ENCODE results near the gene RBMS2. TPM values are rescaled to one million over a fixed set of nuclear protein-coding genes. Genes with fewer than 3 reads are reported as not detected.

Gene RBMS2
- total and polyA plus RNA-seq, 10 of the 15 experiments (the other 5 are each of a cell fraction or from before 2014, with no cell fraction given) = 0.56 to 7.1 (median 2.4) TPM

GRCh38 chr12:56645201-56645716 is 123.6 kb downstream of the RBMS2 start:
- under 1% methylated on average over 29 of the region's 29 CpGs for WGBS (ENCODE audit: insufficient coverage, insufficient replicate concordance, low lambda C conversion rate, missing lambda C conversion rate)
- intact Hi-C loops (cut with micrococcal nuclease; ENCODE audit: unreplicated experiment) = loop anchor here (10.0 kb wide), 1 partner anchor 520 kb away; the partner anchor contains the start of gene ESYT1
- ChIA-PET SMC1A (ENCODE audit: uncharacterized antibody, unreplicated experiment) (interaction anchor here (1.5 to 4.4 kb wide), 5 partner anchors 11 to 39 kb away, joined by 4 to 43 read pairs (median 12); partner anchors contain the start of gene BAZ2A), RAD21 (ENCODE audit: unreplicated experiment) (interaction anchor here (1.0 to 3.0 kb wide), 6 partner anchors 8 to 78 kb away, joined by 3 to 15 read pairs (median 10); partner anchors contain the start of genes BAZ2A and PTGES3), CTCF (interaction anchor here (0.6 to 2.7 kb wide), 9 partner anchors 9 to 467 kb away, joined by 3 to 23 read pairs (median 3); partner anchors contain the start of gene STAT6), POLR2A (interaction anchor here (0.5 to 4.1 kb wide), 14 partner anchors 10 to 527 kb away, joined by 3 to 57 read pairs (median 6); partner anchors contain the start of genes NACA, PTGES3, STAT2 and ZC3H10)
- no peaks in the 10 kb centered on the region for H4K20me1 ChIP-seq (ENCODE audit: control insufficient read depth, insufficient read depth)
- H3K4me3 ChIP-seq = peak overlapping the region; percentile 94
- H3K79me2 ChIP-seq (ENCODE audit: control insufficient read depth, insufficient read depth, low read length) = peaks cover 51% of the 10 kb centered on the region
- no peak for TF ChIP-seq USF1 (IDR thresholded peaks at IDR 0.05; ENCODE audit: borderline replicate concordance, extremely low read length, insufficient read depth, low read depth, low read length)
- 0 out of 2 replicates have a peak, but pooled peaks have one; percentile 83 for TF ChIP-seq WRNIP1 (IDR thresholded peaks at IDR 0.05; ENCODE audit: borderline replicate concordance, low read depth, low read length)
- TF ChIP-seq MAX (IDR thresholded peaks at IDR 0.05; ENCODE audit: low read depth, low read length) = no peak
- TF ChIP-seq CREB1 (IDR thresholded peaks at IDR 0.05; ENCODE audit: low read depth) = peak; percentile 32; the same call in 1 of the 2 replicates
- peak; percentile 45; the same call in 1 of the 2 replicates for TF ChIP-seq SIN3A (IDR thresholded peaks at IDR 0.05; ENCODE audit: low read depth, low read length)
- TF ChIP-seq, protein P1, sequence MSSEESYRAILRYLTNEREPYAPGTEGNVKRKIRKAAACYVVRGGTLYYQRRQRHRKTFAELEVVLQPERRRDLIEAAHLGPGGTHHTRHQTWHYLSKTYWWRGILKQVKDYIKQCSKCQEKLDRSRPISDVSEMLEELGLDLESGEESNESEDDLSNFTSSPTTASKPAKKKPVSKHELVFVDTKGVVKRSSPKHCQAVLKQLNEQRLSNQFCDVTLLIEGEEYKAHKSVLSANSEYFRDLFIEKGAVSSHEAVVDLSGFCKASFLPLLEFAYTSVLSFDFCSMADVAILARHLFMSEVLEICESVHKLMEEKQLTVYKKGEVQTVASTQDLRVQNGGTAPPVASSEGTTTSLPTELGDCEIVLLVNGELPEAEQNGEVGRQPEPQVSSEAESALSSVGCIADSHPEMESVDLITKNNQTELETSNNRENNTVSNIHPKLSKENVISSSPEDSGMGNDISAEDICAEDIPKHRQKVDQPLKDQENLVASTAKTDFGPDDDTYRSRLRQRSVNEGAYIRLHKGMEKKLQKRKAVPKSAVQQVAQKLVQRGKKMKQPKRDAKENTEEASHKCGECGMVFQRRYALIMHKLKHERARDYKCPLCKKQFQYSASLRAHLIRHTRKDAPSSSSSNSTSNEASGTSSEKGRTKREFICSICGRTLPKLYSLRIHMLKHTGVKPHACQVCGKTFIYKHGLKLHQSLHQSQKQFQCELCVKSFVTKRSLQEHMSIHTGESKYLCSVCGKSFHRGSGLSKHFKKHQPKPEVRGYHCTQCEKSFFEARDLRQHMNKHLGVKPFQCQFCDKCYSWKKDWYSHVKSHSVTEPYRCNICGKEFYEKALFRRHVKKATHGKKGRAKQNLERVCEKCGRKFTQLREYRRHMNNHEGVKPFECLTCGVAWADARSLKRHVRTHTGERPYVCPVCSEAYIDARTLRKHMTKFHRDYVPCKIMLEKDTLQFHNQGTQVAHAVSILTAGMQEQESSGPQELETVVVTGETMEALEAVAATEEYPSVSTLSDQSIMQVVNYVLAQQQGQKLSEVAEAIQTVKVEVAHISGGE (CRISPR knock-in tag; IDR thresholded peaks at IDR 0.05) = no peak
- TF ChIP-seq IRF4 (IDR thresholded peaks at IDR 0.05; ENCODE audit: low read depth, low read length) = 0 out of 2 replicates have a peak, but pooled peaks have one; percentile 13
- TF ChIP-seq BACH1 (IDR thresholded peaks at IDR 0.05; ENCODE audit: borderline replicate concordance) = peak; percentile 15; the same call in 1 of the 2 replicates
- TF ChIP-seq, protein P2, sequence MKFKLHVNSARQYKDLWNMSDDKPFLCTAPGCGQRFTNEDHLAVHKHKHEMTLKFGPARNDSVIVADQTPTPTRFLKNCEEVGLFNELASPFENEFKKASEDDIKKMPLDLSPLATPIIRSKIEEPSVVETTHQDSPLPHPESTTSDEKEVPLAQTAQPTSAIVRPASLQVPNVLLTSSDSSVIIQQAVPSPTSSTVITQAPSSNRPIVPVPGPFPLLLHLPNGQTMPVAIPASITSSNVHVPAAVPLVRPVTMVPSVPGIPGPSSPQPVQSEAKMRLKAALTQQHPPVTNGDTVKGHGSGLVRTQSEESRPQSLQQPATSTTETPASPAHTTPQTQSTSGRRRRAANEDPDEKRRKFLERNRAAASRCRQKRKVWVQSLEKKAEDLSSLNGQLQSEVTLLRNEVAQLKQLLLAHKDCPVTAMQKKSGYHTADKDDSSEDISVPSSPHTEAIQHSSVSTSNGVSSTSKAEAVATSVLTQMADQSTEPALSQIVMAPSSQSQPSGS (IDR thresholded peaks at IDR 0.05; ENCODE audit: low read length) = no peak
- peak overlapping the region; percentile 90 for H3K4me2 ChIP-seq (ENCODE audit: control insufficient read depth, insufficient read depth)
- no peak overlapping the region for H2AFZ ChIP-seq (ENCODE audit: control insufficient read depth, low read depth, low read length)
- H3K27ac ChIP-seq (ENCODE audit: control insufficient read depth, insufficient read depth) = peak overlapping the region; percentile 89
- peaks cover 10 to 23% of the 10 kb centered on the region in 2 experiments for H3K36me3 ChIP-seq (ENCODE audit: control insufficient read depth in 2 of 2, insufficient read depth in 2 of 2, low read length in 1 of 2)
- DNase-seq (ENCODE audit: low read depth, low spot score) = no peak
- no peaks in the 10 kb centered on the region for H3K9me3 ChIP-seq (replicated peaks; ENCODE audit: control insufficient read depth, insufficient read depth, low read length)
- no peaks in the 10 kb centered on the region for H3K27me3 ChIP-seq (replicated peaks in 1 of 2; ENCODE audit: control insufficient read depth in 2 of 2, insufficient read depth in 2 of 2, low read length in 1 of 2)
- BruUV-seq (replicated peaks) = TSS peak; percentile 74
- H3K4me1 ChIP-seq (ENCODE audit: control insufficient read depth, insufficient read depth, low read length) = no peaks in the 10 kb centered on the region
- FAIRE-seq = no peak
- in situ Hi-C loops (cut with MboI) = no loop called here
- H3K9ac ChIP-seq (ENCODE audit: control insufficient read depth, insufficient read depth, low read length) = peak overlapping the region; percentile 89
- ATAC-seq = peak; percentile 4
